Lower leg skin (tissue), 3 donors: ENCODE data around the gene RAB40B.

Experiments used
- CTCF ChIP-seq, 3 donors: fragments of 450-650 bp; IDR thresholded peaks; one replicate each; pipeline ENCODE4 v1.5.1; 2016; ENCODE audit warnings: antibody characterized with exemption in 3 of 3, mild to moderate bottlenecking in 3 of 3, moderate library complexity in 2 of 3
- POLR2A ChIP-seq, 2 donors: fragments of 450-650 bp; IDR thresholded peaks; one replicate each; pipeline ENCODE4 v1.6.1; 2016 to 2017; ENCODE audit warnings: antibody characterized with exemption in 2 of 2, mild to moderate bottlenecking in 1 of 2, moderate library complexity in 1 of 2

GRCh38 chr17:82608816-82609215 is 89.7 kb downstream of the RAB40B start:
- TF ChIP-seq CTCF (IDR thresholded peaks at IDR 0.05) = no peak
- TF ChIP-seq POLR2A (IDR thresholded peaks at IDR 0.05) = no peak
